Glomerular visceral epithelial cell (primary cell): ENCODE measurements around the gene SLC5A4.
"Not testable (repeated sequence)": the region's sequence is repeated elsewhere in the genome, so short reads cannot be mapped to it uniquely, and the experiment has no call there.

Experiments
- DNase-seq: peaks from one replicate; pipeline ENCODE4 v3.0.0-alpha.2; 2016; ENCODE audit errors: extremely low spot score

The SLC5A4 gene

GRCh38 chr22:32199961-32200360, 55.2 kb downstream of the SLC5A4 start:
- no peak for DNase-seq

- DNase-seq = no peak
Observed at GRCh38 chr22:32199341-32199740, 55.8 kb downstream of the SLC5A4 start.

- not testable (repeated sequence) for DNase-seq
Observed at GRCh38 chr22:32197553-32198226, 57.5 kb downstream of the SLC5A4 start.

- not testable (repeated sequence) for DNase-seq
Observed at GRCh38 chr22:32195900-32196299, 59.2 kb downstream of the SLC5A4 start.

GRCh38 chr22:32193346-32193745, 61.8 kb downstream of the SLC5A4 start:
- not testable (repeated sequence) for DNase-seq

GRCh38 chr22:32191021-32191420, 64.1 kb downstream of the SLC5A4 start:
- not testable (repeated sequence) for DNase-seq

- no peak for DNase-seq
Observed at GRCh38 chr22:32185821-32186220, 69.3 kb downstream of the SLC5A4 start.

GRCh38 chr22:32183625-32184024, 71.5 kb downstream of the SLC5A4 start:
- DNase-seq = no peak

- no peak for DNase-seq
Observed at GRCh38 chr22:32181043-32181442, 74.1 kb downstream of the SLC5A4 start.

GRCh38 chr22:32177221-32177765, 77.9 kb downstream of the SLC5A4 start:
- DNase-seq = no peak

- DNase-seq = no peak
Observed at GRCh38 chr22:32175683-32176644, 79.2 kb downstream of the SLC5A4 start.

GRCh38 chr22:32175115-32175514, 80.0 kb downstream of the SLC5A4 start:
- no peak for DNase-seq
